GM13977 (cell line): ENCODE measurements around the gene VEGFA.

Experiments
- DNase-seq: peaks from one replicate; pipeline ENCODE4 v3.0.0; 2012; ENCODE audit warnings: low spot score
- in situ Hi-C: fragments of 300-500 bp; cut with MboI; formaldehyde crosslinking; loops from one replicate; pipeline ENCODE4 v1.12.0; 2022; ENCODE audit warnings: low sequenced_read_pairs, low pct_unique_long_range_greater_than_20kb, mixed read lengths, inconsistent platforms; ENCODE audit not compliant: unreplicated experiment
- TF ChIP-seq, protein P1 (sequence below): IDR thresholded peaks from 2 replicates; pipeline ENCODE4 v1.5.1; 2012; ENCODE audit warnings: mild to moderate bottlenecking, control low read depth; ENCODE audit not compliant: insufficient read depth; ENCODE audit errors: extremely low read depth, missing control alignments

The VEGFA gene

DNA sequence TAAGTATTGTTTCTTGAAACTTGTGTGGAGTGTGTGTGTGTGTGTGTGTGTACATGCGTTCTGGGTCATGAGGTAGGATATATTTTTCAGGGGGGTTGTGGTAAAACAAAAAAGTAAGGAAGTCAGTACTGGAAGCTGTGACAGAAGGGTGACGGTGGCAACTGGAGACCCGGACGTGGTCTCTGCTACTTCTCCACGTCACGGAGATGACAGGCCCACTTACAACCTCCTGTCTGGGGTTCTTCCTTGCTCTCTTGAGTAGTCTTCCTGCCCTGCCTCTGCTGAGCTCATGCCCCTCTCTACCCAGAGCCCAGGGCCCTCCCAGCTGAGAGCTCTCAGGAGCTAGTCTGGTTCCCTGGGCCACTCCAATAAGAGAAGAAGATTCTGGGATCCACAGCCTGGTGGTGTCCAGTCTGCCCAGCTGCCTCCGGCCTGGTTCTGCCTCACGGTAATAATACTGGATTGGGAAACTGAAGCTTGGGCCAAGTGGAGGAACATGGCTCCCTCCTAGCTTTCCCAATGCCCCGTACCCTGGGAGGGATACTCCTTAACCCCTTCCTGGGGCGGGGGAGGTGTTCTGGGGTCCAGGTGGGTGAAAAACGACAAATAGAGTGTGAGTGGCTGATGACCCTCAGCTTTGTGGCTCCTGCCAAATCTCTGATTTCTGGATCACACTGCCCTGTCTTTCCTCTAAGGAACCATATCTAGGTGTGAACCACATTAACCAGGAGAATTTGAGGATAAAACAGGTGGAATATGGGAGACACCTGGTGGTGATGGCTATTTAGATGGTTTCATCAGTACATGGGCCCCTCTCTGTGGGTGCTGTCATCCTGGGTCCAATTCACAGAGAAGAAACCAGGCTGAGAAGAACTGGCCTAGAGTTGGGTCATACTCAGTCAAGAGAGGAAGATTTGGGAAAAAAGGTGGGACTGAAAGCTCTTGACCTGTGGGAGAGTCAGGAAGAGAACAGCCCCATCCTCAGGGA is 27.2 kb downstream of the VEGFA start:
- DNase-seq: no peak
- in situ Hi-C loops: no loop called here
- TF ChIP-seq, protein P1, sequence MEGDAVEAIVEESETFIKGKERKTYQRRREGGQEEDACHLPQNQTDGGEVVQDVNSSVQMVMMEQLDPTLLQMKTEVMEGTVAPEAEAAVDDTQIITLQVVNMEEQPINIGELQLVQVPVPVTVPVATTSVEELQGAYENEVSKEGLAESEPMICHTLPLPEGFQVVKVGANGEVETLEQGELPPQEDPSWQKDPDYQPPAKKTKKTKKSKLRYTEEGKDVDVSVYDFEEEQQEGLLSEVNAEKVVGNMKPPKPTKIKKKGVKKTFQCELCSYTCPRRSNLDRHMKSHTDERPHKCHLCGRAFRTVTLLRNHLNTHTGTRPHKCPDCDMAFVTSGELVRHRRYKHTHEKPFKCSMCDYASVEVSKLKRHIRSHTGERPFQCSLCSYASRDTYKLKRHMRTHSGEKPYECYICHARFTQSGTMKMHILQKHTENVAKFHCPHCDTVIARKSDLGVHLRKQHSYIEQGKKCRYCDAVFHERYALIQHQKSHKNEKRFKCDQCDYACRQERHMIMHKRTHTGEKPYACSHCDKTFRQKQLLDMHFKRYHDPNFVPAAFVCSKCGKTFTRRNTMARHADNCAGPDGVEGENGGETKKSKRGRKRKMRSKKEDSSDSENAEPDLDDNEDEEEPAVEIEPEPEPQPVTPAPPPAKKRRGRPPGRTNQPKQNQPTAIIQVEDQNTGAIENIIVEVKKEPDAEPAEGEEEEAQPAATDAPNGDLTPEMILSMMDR: no peak

DNA sequence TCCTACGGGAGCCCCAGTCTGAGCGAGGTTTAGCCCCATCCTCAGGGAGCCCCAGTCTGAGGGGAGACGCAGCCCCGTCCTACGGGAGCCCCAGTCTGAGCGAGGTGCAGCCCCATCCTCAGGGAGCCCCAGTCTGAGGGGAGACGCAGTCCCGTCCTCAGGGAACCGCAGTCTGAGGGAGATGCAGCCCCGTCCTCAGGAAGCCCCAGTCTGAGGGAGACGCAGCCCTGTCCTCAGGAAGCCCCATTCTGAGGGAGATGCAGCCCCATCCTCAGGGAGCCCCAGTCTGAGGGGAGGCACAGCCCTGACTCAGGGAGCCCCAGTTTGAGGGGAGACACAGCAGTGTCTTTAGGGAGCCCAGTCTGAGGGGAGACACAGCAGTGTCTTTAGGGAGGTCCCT is 27.9 kb downstream of the VEGFA start:
- TF ChIP-seq, protein P1: no peak
- no peak for DNase-seq
- in situ Hi-C loops: no loop called here

DNA sequence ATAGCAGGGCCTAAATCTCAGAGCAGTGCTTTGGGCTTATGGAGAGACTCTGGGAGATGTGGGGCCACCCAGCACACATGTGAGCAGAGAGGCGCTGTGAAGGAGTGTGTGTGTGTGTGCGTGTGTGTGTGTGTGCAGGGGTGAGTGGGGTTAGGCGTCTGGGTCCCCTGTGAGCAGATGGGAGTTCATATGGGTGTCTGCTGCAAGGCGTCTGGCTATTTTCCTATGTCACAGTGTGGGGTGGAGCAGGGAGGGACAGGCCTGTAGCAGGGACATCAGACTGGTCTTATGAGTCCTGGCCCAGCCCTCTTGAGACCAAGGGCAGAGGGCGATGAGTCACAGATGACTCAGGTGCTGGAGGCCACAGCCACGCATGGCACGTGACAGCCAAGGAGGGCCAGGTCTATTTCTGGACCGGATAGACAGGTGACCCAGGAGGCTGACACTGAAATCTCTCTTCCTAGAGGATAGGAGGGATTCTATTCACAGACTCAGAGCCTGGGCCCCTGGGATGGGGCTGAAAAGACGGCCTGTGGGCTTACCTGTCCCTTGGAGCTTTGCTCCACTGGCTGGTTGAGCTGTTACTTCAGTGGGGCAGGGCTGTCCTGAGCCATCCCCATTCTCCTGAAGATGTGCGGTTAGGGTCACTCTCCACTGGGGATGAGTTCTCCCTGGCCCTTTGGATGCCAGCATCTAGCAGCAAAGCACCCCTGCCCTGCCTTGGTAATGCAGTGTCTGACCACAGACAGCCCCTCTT is 28.9 kb downstream of the VEGFA start:
- no peak for DNase-seq
- in situ Hi-C loops: no loop called here
- TF ChIP-seq, protein P1: no peak

DNA sequence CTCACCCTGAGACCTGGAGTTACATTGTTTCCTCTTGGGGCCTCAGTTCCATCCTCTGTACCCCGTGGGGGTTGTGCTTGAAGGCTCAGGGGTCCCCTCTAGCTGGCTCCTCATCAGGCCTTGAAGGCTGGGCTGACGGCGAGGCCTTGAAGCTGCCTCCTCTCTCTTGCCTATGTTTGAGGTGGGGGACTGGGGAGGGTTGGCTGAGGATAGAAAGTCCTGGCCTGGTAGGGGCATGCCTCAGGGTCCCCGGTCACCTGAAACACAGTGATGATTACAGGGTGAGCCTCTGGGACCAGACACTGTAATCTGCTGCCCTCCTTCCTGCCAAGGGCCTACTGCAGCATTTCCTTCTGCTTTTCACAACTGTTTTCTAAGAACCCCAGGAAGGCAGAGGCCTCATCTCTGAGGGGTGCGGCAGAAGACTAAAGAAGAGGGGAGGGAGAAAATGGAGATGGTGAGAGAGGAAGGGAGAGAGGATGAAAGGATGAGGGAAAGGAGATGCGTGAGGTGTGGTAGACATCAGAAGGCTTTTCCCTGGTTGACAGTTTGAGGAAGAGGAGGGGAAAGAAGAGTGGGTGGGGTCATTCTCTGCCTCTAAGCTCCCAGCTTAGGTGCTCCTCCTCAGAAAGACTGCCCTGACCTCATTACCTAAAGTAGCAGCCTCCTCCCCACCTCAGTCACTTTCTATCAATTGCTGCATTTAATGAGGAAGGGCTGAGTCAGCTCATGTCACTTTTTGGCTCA is 29.7 kb downstream of the VEGFA start:
- in situ Hi-C loops: no loop called here
- no peak for DNase-seq
- TF ChIP-seq, protein P1: no peak

DNA sequence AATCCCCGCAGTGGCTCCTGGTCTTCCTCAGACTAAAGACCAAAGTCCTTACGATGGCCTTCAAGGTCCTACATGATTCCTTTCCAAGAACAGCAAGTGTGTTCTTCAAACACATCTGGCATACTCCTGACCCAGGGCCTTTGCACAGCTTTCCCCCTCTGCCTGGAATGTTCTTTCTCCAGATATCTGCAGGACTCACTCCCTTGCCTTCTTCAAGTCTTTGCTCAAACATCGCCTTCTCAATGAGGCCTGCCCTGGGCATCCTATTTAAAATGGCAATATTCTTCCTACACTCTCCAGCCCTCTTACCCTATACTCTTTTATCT is 30.2 kb downstream of the VEGFA start:
- TF ChIP-seq, protein P1: no peak
- no peak for DNase-seq
- in situ Hi-C loops: no loop called here
